ENCODE measurements around the gene NCAM1.

GRCh38 chr11:113091481-113091780 is 130.2 kb downstream of the NCAM1 start:
- TF ChIP-seq CTCF (conservative IDR thresholded peaks at IDR 0.05) (no peak), ZFX (IDR thresholded peaks at IDR 0.05) (no peak)
